Gastrocnemius medialis (tissue), 4 donors: ENCODE data around the gene MYL5.

Experiments used
- POLR2A ChIP-seq, 2 donors: fragments of 450-650 bp; IDR thresholded peaks; one replicate each; pipeline ENCODE4 v1.6.1; 2017; ENCODE audit warnings: antibody characterized with exemption in 2 of 2, mild to moderate bottlenecking in 2 of 2, moderate library complexity in 2 of 2
- TF ChIP-seq, protein P1 (sequence below), 5 experiments: fragments of 450-650 bp in 3 of 5; fragments of 200-600 bp in 2 of 5; sonication (generic) in 2 of 5; IDR thresholded peaks in 4 of 5; conservative IDR thresholded peaks in 1 of 5; 1 replicate in 4 of 5; 2 replicates in 1 of 5; pipeline ENCODE4 v1.5.1; 2016 to 2019; ENCODE audit warnings: antibody characterized with exemption in 5 of 5, mild to moderate bottlenecking in 3 of 5, moderate library complexity in 3 of 5

DNA sequence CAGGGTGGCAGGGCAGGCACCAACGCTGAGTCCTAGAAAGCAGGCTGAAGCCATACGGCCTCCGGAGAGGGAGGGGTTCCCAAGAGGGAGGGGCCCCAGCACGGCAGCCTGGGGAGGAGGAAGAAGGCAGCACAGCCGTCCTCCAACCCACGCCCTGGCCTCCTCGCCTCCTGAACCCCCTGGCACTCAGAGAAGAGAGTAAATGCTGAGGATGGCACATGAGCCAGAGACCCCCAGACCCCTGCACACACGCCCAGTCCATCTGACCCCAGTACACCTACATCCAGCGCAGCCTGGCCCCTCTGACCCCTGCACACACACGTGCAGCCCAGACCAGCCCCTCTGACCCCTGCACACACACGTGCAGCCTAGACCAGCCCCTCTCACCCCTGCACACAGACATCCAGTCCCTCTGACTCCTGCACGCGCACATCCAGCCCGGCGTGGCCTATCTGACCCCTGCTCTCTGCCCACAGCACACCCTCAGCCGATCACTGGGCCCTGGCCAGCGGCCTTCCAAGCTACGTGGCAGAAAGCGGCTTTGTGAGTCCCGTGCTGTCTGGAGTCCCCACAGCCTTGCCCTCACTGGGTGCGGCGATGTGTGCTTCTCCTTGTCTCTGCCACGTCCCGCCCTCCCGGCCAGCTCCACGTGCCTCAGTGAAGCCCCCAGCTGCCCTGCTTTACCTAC lies 18.7 kb upstream of the MYL5 start:
- TF ChIP-seq, protein P1, sequence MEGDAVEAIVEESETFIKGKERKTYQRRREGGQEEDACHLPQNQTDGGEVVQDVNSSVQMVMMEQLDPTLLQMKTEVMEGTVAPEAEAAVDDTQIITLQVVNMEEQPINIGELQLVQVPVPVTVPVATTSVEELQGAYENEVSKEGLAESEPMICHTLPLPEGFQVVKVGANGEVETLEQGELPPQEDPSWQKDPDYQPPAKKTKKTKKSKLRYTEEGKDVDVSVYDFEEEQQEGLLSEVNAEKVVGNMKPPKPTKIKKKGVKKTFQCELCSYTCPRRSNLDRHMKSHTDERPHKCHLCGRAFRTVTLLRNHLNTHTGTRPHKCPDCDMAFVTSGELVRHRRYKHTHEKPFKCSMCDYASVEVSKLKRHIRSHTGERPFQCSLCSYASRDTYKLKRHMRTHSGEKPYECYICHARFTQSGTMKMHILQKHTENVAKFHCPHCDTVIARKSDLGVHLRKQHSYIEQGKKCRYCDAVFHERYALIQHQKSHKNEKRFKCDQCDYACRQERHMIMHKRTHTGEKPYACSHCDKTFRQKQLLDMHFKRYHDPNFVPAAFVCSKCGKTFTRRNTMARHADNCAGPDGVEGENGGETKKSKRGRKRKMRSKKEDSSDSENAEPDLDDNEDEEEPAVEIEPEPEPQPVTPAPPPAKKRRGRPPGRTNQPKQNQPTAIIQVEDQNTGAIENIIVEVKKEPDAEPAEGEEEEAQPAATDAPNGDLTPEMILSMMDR (IDR thresholded peaks at IDR 0.05 in 4 of 5, conservative IDR thresholded peaks at IDR 0.05 in 1 of 5): no peak
- TF ChIP-seq POLR2A (IDR thresholded peaks at IDR 0.05): no peak
